ENCODE measurements around the gene PCOLCE2.

PCOLCE2 gene

DNA sequence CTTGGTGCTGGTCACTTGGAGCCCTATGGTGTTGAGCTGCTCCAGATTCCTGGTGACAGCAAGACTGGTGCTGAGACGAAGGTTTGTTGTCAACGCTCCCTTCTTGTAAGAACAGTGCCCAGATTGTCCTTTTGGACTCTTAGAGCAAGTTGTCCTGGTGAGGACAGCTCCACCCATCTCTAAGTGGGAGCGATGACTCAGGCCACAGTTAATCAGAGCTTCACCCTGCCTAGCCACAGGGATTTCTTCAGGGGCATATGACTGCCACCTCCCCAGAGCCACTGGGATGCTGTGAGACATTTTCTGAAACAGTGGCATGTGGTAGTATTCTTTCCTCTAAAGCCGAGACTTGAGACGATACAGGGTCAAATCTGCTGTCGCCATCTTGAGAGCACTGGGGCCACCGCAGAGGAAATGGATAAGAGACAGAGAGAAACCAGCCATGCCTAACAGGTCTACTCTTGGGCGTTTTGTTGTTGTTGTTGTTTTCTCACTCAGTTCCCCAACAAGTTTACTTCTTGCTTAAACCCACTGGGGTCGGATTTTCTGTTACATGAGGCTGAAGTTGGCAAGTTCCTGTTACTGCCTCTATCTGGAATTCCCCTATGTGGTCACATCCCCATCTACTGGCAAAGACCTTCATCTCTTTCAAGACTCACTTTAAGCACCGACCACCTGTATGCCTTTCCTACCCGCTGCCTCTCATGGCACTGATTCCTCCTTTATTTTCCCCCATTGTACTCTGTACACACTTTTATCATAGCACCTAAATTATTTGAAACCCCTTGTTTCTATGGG, 16.0 kb upstream of the PCOLCE2 start:
- no peak for TF ChIP-seq BACH2 (CRISPR knock-in tag; IDR thresholded peaks at IDR 0.05; ENCODE audit: borderline replicate concordance)
- no peak for TF ChIP-seq CREB5 (CRISPR knock-in tag; IDR thresholded peaks at IDR 0.05; ENCODE audit: low read depth)
- no peak for TF ChIP-seq ZNF565 (CRISPR knock-in tag; conservative IDR thresholded peaks at IDR 0.05; ENCODE audit: low read depth)
- no peak for TF ChIP-seq ZC3H10 (CRISPR knock-in tag; IDR thresholded peaks at IDR 0.05)
- no peak for TF ChIP-seq TCF4 (CRISPR knock-in tag; IDR thresholded peaks at IDR 0.05; ENCODE audit: borderline replicate concordance)
- no peak for TF ChIP-seq TOX (CRISPR knock-in tag; IDR thresholded peaks at IDR 0.05; ENCODE audit: borderline replicate concordance)
- no peak for TF ChIP-seq PPARA (CRISPR knock-in tag; IDR thresholded peaks at IDR 0.05; ENCODE audit: borderline replicate concordance)
- no peak for TF ChIP-seq ESRRG (CRISPR knock-in tag; IDR thresholded peaks at IDR 0.05)
- TF ChIP-seq OSR1 (CRISPR knock-in tag; IDR thresholded peaks at IDR 0.05), result no peak
- TF ChIP-seq, protein P1, sequence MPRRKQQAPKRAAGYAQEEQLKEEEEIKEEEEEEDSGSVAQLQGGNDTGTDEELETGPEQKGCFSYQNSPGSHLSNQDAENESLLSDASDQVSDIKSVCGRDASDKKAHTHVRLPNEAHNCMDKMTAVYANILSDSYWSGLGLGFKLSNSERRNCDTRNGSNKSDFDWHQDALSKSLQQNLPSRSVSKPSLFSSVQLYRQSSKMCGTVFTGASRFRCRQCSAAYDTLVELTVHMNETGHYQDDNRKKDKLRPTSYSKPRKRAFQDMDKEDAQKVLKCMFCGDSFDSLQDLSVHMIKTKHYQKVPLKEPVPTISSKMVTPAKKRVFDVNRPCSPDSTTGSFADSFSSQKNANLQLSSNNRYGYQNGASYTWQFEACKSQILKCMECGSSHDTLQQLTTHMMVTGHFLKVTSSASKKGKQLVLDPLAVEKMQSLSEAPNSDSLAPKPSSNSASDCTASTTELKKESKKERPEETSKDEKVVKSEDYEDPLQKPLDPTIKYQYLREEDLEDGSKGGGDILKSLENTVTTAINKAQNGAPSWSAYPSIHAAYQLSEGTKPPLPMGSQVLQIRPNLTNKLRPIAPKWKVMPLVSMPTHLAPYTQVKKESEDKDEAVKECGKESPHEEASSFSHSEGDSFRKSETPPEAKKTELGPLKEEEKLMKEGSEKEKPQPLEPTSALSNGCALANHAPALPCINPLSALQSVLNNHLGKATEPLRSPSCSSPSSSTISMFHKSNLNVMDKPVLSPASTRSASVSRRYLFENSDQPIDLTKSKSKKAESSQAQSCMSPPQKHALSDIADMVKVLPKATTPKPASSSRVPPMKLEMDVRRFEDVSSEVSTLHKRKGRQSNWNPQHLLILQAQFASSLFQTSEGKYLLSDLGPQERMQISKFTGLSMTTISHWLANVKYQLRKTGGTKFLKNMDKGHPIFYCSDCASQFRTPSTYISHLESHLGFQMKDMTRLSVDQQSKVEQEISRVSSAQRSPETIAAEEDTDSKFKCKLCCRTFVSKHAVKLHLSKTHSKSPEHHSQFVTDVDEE (CRISPR knock-in tag; IDR thresholded peaks at IDR 0.05), result no peak
- TF ChIP-seq RARB (CRISPR knock-in tag; IDR thresholded peaks at IDR 0.05), result no peak
- TF ChIP-seq ZNF70 (CRISPR knock-in tag; IDR thresholded peaks at IDR 0.05), result no peak
- no peak for TF ChIP-seq ARNTL (CRISPR knock-in tag; IDR thresholded peaks at IDR 0.05; ENCODE audit: borderline replicate concordance, low read depth)
- no peak for TF ChIP-seq ZNF8 (CRISPR knock-in tag; IDR thresholded peaks at IDR 0.05)
- TF ChIP-seq ISL1 (CRISPR knock-in tag; IDR thresholded peaks at IDR 0.05), result no peak
- TF ChIP-seq, protein P2, sequence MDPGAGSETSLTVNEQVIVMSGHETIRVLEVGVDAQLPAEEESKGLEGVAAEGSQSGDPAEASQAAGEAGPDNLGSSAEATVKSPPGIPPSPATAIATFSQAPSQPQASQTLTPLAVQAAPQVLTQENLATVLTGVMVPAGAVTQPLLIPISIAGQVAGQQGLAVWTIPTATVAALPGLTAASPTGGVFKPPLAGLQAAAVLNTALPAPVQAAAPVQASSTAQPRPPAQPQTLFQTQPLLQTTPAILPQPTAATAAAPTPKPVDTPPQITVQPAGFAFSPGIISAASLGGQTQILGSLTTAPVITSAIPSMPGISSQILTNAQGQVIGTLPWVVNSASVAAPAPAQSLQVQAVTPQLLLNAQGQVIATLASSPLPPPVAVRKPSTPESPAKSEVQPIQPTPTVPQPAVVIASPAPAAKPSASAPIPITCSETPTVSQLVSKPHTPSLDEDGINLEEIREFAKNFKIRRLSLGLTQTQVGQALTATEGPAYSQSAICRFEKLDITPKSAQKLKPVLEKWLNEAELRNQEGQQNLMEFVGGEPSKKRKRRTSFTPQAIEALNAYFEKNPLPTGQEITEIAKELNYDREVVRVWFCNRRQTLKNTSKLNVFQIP (CRISPR knock-in tag; IDR thresholded peaks at IDR 0.05; ENCODE audit: borderline replicate concordance, low read depth), result no peak
- TF ChIP-seq, protein P3, sequence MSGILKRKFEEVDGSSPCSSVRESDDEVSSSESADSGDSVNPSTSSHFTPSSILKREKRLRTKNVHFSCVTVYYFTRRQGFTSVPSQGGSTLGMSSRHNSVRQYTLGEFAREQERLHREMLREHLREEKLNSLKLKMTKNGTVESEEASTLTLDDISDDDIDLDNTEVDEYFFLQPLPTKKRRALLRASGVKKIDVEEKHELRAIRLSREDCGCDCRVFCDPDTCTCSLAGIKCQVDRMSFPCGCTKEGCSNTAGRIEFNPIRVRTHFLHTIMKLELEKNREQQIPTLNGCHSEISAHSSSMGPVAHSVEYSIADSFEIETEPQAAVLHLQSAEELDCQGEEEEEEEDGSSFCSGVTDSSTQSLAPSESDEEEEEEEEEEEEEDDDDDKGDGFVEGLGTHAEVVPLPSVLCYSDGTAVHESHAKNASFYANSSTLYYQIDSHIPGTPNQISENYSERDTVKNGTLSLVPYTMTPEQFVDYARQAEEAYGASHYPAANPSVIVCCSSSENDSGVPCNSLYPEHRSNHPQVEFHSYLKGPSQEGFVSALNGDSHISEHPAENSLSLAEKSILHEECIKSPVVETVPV (CRISPR knock-in tag; IDR thresholded peaks at IDR 0.05), result no peak
- TF ChIP-seq, protein P4, sequence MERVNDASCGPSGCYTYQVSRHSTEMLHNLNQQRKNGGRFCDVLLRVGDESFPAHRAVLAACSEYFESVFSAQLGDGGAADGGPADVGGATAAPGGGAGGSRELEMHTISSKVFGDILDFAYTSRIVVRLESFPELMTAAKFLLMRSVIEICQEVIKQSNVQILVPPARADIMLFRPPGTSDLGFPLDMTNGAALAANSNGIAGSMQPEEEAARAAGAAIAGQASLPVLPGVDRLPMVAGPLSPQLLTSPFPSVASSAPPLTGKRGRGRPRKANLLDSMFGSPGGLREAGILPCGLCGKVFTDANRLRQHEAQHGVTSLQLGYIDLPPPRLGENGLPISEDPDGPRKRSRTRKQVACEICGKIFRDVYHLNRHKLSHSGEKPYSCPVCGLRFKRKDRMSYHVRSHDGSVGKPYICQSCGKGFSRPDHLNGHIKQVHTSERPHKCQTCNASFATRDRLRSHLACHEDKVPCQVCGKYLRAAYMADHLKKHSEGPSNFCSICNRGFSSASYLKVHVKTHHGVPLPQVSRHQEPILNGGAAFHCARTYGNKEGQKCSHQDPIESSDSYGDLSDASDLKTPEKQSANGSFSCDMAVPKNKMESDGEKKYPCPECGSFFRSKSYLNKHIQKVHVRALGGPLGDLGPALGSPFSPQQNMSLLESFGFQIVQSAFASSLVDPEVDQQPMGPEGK (CRISPR knock-in tag; IDR thresholded peaks at IDR 0.05; ENCODE audit: borderline replicate concordance), result no peak
- no peak for TF ChIP-seq CSDC2 (CRISPR knock-in tag; IDR thresholded peaks at IDR 0.05)
- no peak for TF ChIP-seq ZFP3 (CRISPR knock-in tag; IDR thresholded peaks at IDR 0.05)
- peak; percentile 73 for ATAC-seq

GRCh38 chr3:142902356-142902755, 13.5 kb upstream of the PCOLCE2 start:
- no peak for ATAC-seq
- TF ChIP-seq ZNF8 (CRISPR knock-in tag; IDR thresholded peaks at IDR 0.05) (no peak), ZC3H10 (CRISPR knock-in tag; IDR thresholded peaks at IDR 0.05) (no peak), ZFP3 (CRISPR knock-in tag; IDR thresholded peaks at IDR 0.05) (no peak), ZFP30 (CRISPR knock-in tag; IDR thresholded peaks at IDR 0.05) (no peak), ARNTL (CRISPR knock-in tag; IDR thresholded peaks at IDR 0.05; ENCODE audit: borderline replicate concordance, low read depth) (no peak), OSR1 (CRISPR knock-in tag; IDR thresholded peaks at IDR 0.05) (no peak), CREB5 (CRISPR knock-in tag; IDR thresholded peaks at IDR 0.05; ENCODE audit: low read depth) (no peak), ISL1 (CRISPR knock-in tag; IDR thresholded peaks at IDR 0.05) (no peak), TOX (CRISPR knock-in tag; IDR thresholded peaks at IDR 0.05; ENCODE audit: borderline replicate concordance) (no peak), CSDC2 (CRISPR knock-in tag; IDR thresholded peaks at IDR 0.05) (no peak), SNAI2 (CRISPR knock-in tag; IDR thresholded peaks at IDR 0.05) (no peak), RARB (CRISPR knock-in tag; IDR thresholded peaks at IDR 0.05) (no peak)
- TF ChIP-seq, protein P4 (CRISPR knock-in tag; IDR thresholded peaks at IDR 0.05; ENCODE audit: borderline replicate concordance), result no peak
- TF ChIP-seq, protein P1 (CRISPR knock-in tag; IDR thresholded peaks at IDR 0.05), result no peak

Data from SK-N-SH treated with all-trans-retinoic acid at 6 μM for 48 hours (cell line).